ENCODE results near the gene DNAJB13.

Gene DNAJB13

DNA sequence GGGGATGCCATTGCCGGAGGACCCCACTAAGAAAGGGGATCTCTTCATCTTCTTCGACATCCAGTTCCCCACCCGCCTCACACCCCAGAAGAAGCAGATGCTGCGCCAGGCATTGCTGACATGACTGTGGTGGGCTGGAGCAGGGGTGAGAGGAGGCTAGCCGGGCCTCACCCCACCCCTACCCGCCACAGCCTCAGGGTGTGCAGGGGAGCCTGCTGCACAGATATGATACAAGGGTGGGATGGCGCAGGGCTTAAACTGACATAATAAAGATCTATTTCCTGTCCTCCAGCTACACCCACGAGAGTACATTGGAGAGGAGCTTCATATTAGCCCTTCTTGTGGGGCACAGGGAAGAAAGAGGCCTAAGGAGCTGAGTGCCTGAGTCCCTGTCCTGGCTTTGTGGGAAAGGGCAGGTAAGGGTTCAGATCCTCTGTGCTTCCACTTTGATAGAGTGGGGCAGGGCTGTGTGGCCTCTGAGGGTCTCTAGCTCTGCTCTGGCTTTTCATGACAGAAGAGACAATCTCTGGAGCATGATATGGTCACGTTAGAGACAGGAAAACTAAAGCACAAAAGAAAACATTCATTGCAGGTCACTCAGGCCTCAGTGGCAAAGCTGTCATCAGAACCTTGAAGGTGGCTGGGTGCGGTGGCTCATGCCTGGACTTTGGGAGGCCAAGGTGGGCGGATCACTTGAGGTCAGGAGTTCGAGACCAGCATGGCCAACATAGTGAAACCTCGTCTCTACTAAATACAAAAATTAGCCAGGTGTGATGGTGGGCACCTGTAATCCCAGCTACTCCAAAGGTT, 19.4 kb downstream of the DNAJB13 start:
- H3K36me3 ChIP-seq (ENCODE audit: insufficient read depth, low read length) = no peaks in the 10 kb centered on the region
- H3K9ac ChIP-seq (ENCODE audit: low read depth, low read length) = no peak overlapping the region
- no peak overlapping the region for H3K4me2 ChIP-seq (ENCODE audit: low read length)
- no peak overlapping the region for H3K4me3 ChIP-seq (ENCODE audit: low read length)
- peaks cover 7% of the 10 kb centered on the region for H3K27me3 ChIP-seq (ENCODE audit: control insufficient read depth, insufficient read depth, low read length)
- H3K9me3 ChIP-seq (replicated peaks; ENCODE audit: low read length) = no peaks in the 10 kb centered on the region
- H3K4me1 ChIP-seq (ENCODE audit: control insufficient read depth, insufficient read depth, low read length) = peaks cover 10% of the 10 kb centered on the region

DNA sequence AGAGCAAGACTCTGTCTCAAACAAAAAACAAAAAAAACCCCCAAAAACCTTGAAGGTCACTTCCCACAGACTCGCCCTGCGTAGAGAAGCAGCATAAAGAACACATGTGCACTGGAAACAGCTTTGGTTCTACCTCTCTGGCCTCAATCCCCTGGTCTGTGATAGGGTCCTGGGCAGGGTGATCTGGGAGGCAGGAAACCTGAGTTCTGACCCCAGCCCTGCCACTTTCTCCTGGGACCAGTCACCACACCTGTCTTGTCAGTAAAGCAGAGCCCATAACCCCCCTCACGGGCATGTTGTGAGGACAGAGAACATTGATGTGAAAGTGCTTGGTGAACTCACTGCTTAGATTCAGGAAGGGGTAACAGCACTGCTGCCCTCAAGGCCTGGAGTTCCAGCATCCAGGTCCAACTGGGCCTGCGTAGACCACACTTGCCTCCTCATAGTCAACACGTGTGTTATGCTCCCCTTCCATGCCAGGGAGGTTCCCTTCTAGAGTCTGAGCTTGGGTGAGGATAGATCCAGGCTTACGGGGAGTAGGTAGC, 20.4 kb downstream of the DNAJB13 start:
- H3K4me1 ChIP-seq (ENCODE audit: control insufficient read depth, insufficient read depth, low read length) = peaks cover 10% of the 10 kb centered on the region
- H3K4me2 ChIP-seq (ENCODE audit: low read length) = no peak overlapping the region

DNA sequence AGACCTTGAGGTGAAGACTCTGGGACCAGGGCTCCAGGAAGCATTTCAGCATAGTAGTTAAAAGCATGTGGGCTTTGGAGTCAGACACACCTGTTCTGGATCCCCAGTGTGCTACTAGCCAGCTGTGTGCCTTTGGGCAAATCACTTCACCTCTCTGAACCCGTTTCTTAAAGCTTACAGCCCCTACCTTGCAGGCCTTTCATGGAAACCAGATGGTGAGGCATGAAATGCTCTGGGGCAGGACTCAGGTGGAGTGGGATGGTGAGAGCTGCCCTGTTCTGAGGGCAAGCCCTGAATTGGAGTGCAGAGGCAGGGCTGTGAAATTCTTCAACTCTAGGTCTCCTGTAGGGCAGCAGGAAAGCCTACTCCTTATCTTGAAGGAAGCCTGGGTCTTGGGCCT, 21.4 kb downstream of the DNAJB13 start:
- Histone ChIP-seq H3K36me3 (ENCODE audit: insufficient read depth, low read length) (no peaks in the 10 kb centered on the region), H3K4me1 (ENCODE audit: control insufficient read depth, insufficient read depth, low read length) (peaks cover 10% of the 10 kb centered on the region), H3K27me3 (ENCODE audit: control insufficient read depth, insufficient read depth, low read length) (no peaks in the 10 kb centered on the region), H3K4me3 (ENCODE audit: low read length) (no peak overlapping the region), H3K4me2 (ENCODE audit: low read length) (no peak overlapping the region), H3K9ac (ENCODE audit: low read depth, low read length) (no peak overlapping the region), H3K9me3 (replicated peaks; ENCODE audit: low read length) (no peaks in the 10 kb centered on the region)

More for the DNA sequence above, 20.4 kb downstream of the DNAJB13 start:
- Histone ChIP-seq H3K4me3 (ENCODE audit: low read length) (no peak overlapping the region), H3K27me3 (ENCODE audit: control insufficient read depth, insufficient read depth, low read length) (no peaks in the 10 kb centered on the region), H3K9ac (ENCODE audit: low read depth, low read length) (no peak overlapping the region), H3K9me3 (replicated peaks; ENCODE audit: low read length) (no peaks in the 10 kb centered on the region), H3K36me3 (ENCODE audit: insufficient read depth, low read length) (no peaks in the 10 kb centered on the region)

DNA sequence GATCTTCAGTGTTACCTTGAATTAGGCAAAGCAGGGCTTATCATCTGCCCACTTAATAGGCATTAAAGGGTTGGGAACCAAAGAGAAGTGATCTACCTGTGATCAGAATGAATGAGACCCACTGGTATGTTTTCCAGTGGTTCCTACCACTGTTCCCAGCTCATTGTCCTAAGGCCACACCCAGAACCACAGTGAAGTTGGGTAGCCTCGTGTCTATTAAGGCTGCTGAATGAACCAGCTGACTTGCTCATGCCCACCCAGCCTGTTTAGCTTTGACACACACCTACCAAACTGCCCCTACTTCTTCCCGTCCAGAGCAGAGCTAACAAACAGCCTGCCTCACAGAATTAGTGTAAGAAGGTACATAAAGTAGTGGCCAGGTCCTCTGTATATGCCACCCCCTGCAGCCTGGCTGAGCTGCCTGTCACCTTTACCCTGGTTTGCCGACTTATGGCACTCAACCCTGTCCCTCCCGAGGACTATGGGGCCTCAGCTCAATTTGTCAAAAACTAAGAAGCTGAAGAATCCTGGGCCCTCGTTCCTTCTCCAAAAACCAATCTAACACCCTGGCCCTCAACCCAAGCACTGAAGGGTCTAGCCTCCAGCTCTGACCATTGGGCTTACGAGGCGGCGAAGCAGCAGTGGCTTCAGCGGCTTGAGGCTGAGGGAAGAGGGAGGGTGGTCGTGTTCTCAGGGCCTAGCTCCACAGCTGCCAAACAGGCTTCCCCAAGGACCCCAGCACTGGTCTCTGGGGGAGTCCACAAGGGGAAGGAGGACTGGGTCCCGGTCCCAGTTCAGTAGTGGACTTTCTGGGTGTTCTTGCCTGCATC, 22.0 kb downstream of the DNAJB13 start:
- H3K9ac ChIP-seq (ENCODE audit: low read depth, low read length) = no peak overlapping the region
- H3K4me3 ChIP-seq (ENCODE audit: low read length) = no peak overlapping the region
- no peak overlapping the region for H3K4me2 ChIP-seq (ENCODE audit: low read length)
- no peaks in the 10 kb centered on the region for H3K9me3 ChIP-seq (replicated peaks; ENCODE audit: low read length)
- H3K4me1 ChIP-seq (ENCODE audit: control insufficient read depth, insufficient read depth, low read length) = peaks cover 10% of the 10 kb centered on the region
- no peaks in the 10 kb centered on the region for H3K36me3 ChIP-seq (ENCODE audit: insufficient read depth, low read length)
- H3K27me3 ChIP-seq (ENCODE audit: control insufficient read depth, insufficient read depth, low read length) = no peaks in the 10 kb centered on the region

DNA sequence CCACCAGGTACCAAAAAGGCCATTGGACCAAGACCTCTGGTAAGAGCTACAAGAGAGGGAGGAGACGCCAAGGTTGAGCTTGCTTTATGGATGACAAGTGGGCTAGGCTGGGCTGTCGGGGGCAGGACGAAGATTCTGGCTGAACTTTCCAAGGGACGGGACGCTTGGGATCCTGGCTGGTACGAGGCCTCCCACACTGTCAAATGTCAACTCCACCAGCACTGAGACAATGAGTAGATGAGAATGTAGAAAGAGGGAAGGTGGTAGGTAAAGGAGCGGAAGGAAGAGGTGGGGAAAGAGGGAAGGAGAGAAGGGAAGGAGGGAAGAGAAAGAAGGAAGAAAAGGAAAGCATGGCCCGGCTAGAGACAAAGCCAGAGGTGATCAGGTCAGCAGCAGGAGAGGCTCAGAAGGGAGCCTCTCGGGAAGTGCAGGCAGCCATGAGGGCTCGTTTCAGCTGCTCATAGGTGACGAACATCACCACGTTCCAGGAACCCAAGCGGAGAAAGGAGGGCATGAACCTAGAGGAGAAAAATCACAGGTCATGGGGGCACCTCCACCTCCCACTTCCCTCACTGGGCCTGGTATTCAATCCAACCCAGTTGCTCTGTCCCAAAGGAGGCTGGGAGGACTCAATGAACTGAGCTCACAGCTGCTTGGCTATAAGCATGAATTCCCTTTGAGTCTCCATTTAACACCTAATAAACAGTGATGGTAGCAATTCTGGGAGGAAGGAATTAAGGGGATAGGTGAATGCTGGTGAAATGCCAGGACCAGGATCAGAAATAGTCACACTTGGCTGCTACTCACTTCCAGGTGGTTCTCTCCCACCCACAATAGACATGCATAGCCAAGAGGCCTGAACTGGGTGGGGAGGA, 24.0 kb downstream of the DNAJB13 start:
- Histone ChIP-seq H3K9me3 (replicated peaks; ENCODE audit: low read length) (no peaks in the 10 kb centered on the region), H3K27me3 (ENCODE audit: control insufficient read depth, insufficient read depth, low read length) (no peaks in the 10 kb centered on the region), H3K36me3 (ENCODE audit: insufficient read depth, low read length) (no peaks in the 10 kb centered on the region), H3K9ac (ENCODE audit: low read depth, low read length) (no peak overlapping the region), H3K4me2 (ENCODE audit: low read length) (no peak overlapping the region), H3K4me1 (ENCODE audit: control insufficient read depth, insufficient read depth, low read length) (peaks cover 10% of the 10 kb centered on the region), H3K4me3 (ENCODE audit: low read length) (no peak overlapping the region)

DNA sequence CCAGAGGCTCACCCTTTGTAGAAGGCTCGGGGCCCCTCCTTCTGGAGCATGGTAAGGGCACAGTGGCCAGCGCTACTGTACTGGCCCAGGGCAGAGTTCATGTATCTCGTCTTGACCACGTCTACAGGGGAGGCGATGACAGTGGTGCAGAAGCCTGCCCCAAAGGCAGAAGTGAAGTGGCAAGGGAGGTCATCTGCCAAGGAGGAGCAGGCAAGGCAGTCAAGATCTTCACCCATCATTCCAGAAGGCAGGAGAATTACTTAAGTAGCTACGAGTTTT, 24.6 kb downstream of the DNAJB13 start:
- Histone ChIP-seq H3K36me3 (ENCODE audit: insufficient read depth, low read length) (no peaks in the 10 kb centered on the region), H3K9ac (ENCODE audit: low read depth, low read length) (no peak overlapping the region), H3K9me3 (replicated peaks; ENCODE audit: low read length) (no peaks in the 10 kb centered on the region), H3K27me3 (ENCODE audit: control insufficient read depth, insufficient read depth, low read length) (no peaks in the 10 kb centered on the region), H3K4me3 (ENCODE audit: low read length) (no peak overlapping the region), H3K4me2 (ENCODE audit: low read length) (no peak overlapping the region), H3K4me1 (ENCODE audit: control insufficient read depth, insufficient read depth, low read length) (peaks cover 10% of the 10 kb centered on the region)

DNA sequence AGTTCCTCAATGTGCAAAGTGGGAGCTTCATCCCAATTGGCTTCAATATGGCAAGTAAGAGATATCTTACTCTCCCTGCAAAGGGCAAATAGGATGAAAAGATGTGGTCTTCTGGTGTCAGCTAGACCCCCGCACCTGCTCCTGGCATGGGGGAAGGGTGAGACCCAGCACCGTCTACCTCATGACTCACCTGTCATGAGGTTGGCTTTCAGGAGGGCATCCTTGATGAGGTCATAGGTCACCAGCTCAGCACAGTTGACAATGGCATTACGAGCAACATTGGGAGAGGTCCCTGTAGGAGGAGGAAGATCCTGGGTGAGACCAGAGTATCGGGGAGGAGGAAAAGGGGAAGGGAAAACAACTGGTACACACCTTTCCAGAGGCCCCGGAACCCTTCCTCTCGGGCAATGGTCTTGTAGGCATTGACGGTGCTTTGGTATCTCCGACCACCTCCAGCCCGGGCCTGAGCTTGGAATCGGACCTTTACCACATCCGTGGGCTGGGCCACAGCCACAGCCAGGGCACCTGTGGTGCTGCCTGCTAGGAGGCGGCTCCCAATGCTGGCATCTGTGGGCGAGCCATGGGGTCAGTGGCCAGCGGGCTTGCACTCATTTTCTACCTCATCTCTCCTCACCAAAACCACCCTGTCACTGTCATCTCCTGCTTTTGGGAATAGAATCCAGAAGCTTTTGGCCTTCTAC, 25.8 kb downstream of the DNAJB13 start:
- Histone ChIP-seq H3K4me1 (ENCODE audit: control insufficient read depth, insufficient read depth, low read length) (peaks cover 10% of the 10 kb centered on the region), H3K9ac (ENCODE audit: low read depth, low read length) (no peak overlapping the region), H3K4me2 (ENCODE audit: low read length) (no peak overlapping the region), H3K9me3 (replicated peaks; ENCODE audit: low read length) (no peaks in the 10 kb centered on the region), H3K36me3 (ENCODE audit: insufficient read depth, low read length) (no peaks in the 10 kb centered on the region), H3K4me3 (ENCODE audit: low read length) (no peak overlapping the region), H3K27me3 (ENCODE audit: control insufficient read depth, insufficient read depth, low read length) (no peaks in the 10 kb centered on the region)

- Histone ChIP-seq H3K4me3 (ENCODE audit: low read length) (no peak overlapping the region), H3K27me3 (ENCODE audit: control insufficient read depth, insufficient read depth, low read length) (no peaks in the 10 kb centered on the region), H3K4me1 (ENCODE audit: control insufficient read depth, insufficient read depth, low read length) (peaks cover 15% of the 10 kb centered on the region), H3K36me3 (ENCODE audit: insufficient read depth, low read length) (no peaks in the 10 kb centered on the region), H3K4me2 (ENCODE audit: low read length) (no peak overlapping the region), H3K9me3 (replicated peaks; ENCODE audit: low read length) (no peaks in the 10 kb centered on the region), H3K9ac (ENCODE audit: low read depth, low read length) (no peak overlapping the region)
Measured at GRCh38 chr11:73977856-73978519, 27.2 kb downstream of the DNAJB13 start.

GRCh38 chr11:73978576-73979086, 27.8 kb downstream of the DNAJB13 start:
- Histone ChIP-seq H3K9me3 (replicated peaks; ENCODE audit: low read length) (no peaks in the 10 kb centered on the region), H3K4me1 (ENCODE audit: control insufficient read depth, insufficient read depth, low read length) (peaks cover 19% of the 10 kb centered on the region), H3K27me3 (ENCODE audit: control insufficient read depth, insufficient read depth, low read length) (no peaks in the 10 kb centered on the region), H3K9ac (ENCODE audit: low read depth, low read length) (no peak overlapping the region), H3K4me2 (ENCODE audit: low read length) (no peak overlapping the region), H3K36me3 (ENCODE audit: insufficient read depth, low read length) (no peaks in the 10 kb centered on the region), H3K4me3 (ENCODE audit: low read length) (no peak overlapping the region)
